ENCODE results near the gene KLK7. TPM values are rescaled to one million over a fixed set of nuclear protein-coding genes. Genes with fewer than 3 reads are reported as not detected.
"Not testable (repeated sequence)": the region's sequence is repeated elsewhere in the genome, so short reads cannot be mapped to it uniquely, and the experiment has no call there.

KLK7 gene
- total RNA-seq, 2 experiments from 2014 or later, result not detected

DNA sequence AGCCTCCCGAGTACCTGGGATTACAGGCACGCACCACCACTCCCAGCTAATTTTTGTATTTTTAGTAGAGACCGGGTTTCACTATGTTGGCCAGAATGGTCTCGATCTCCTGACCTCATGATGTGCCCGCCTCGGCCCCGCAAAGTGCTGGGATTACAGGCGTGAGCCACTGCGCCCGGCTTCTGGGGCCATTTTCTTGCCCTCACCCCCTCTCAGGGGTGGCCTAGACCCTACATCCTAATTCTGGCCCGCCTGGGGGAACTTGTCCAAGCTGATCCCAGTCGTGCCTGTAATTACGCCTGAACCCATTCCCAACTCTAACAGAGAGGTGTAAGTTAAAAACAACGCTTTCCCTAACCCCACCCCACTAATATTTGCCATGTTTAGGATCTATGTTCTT, 699 bp upstream of the KLK7 start:
- POLR2A ChIA-PET; ATAC-seq; H3K9me3 Mint-ChIP-seq (ENCODE audit: insufficient read depth); H3K36me3 Mint-ChIP-seq (ENCODE audit: low read depth); H3K27ac Mint-ChIP-seq; CTCF ChIA-PET; H3K4me1 Mint-ChIP-seq (ENCODE audit: low read depth); H3K4me3 Mint-ChIP-seq; DNase-seq: not testable (repeated sequence)
- peaks cover 25% of the 10 kb centered on the region for H3K27me3 Mint-ChIP-seq (ENCODE audit: low read depth)

DNA sequence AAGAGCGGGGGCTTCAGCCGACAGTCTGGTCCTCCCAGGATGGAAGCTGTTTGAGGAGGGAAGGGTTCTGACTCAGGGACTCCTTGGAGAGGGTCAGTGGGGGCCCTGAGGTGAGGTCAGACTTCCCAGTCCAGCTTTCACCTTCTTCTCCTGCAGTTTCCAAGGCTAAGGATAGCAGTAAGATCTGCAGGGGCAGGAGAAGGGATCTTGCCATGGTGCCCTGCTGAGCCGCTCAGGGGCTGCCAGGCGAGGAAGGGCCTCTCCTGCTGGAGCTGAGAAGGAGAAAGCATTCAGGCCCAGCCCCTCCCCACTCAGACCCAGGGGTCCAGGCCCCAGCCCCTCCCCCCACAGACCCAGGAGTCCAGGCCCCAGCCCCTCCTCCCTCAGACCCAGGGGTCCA, 1.5 kb downstream of the KLK7 start:
- H3K4me1 Mint-ChIP-seq (ENCODE audit: low read depth), result no peaks in the 10 kb centered on the region
- ChIA-PET POLR2A (no interaction called here), CTCF (no interaction called here)
- peaks cover 12% of the 10 kb centered on the region for H3K27me3 Mint-ChIP-seq (ENCODE audit: low read depth)
- no peaks in the 10 kb centered on the region for H3K9me3 Mint-ChIP-seq (ENCODE audit: insufficient read depth)
- H3K4me3 Mint-ChIP-seq, result no peak overlapping the region
- ATAC-seq (no peak), DNase-seq (no peak)
- H3K36me3 Mint-ChIP-seq (ENCODE audit: low read depth), result no peaks in the 10 kb centered on the region
- no peak overlapping the region for H3K27ac Mint-ChIP-seq

DNA sequence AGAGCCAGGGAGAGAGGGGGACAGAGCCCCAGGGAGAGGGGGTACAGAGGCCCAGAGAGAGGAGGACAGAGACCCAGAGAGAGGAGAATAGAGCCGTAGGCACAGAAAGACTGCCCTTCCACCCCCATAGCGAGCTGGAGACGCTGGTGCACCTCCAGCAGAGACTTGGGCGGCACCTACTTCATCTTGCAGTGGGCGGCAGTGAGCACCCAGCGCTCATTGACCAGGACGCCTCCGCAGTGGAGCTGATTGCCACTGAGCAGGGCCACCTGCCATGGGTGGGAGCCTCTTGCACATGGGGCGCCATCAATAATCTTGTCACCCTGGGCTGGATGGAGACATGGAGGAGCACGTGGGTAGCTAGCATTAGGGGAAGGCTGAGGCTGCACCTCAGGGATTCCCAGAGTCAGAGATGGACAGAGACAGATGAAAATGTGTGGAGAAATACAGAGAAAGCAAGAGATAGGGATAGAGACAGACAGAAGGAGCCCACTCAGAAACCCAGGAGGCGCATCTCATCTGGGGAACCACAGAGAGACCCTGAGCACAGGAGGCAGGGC, 2.0 kb downstream of the KLK7 start:
- Mint-ChIP-seq H3K4me3 (no peak overlapping the region), H3K36me3 (ENCODE audit: low read depth) (no peaks in the 10 kb centered on the region), H3K27me3 (ENCODE audit: low read depth) (peaks cover 12% of the 10 kb centered on the region), H3K9me3 (ENCODE audit: insufficient read depth) (no peaks in the 10 kb centered on the region), H3K4me1 (ENCODE audit: low read depth) (no peaks in the 10 kb centered on the region), H3K27ac (no peak overlapping the region)
- CTCF ChIA-PET, result no interaction called here
- POLR2A ChIA-PET, result no interaction called here
- DNase-seq, result no peak
- ATAC-seq, result no peak

DNA sequence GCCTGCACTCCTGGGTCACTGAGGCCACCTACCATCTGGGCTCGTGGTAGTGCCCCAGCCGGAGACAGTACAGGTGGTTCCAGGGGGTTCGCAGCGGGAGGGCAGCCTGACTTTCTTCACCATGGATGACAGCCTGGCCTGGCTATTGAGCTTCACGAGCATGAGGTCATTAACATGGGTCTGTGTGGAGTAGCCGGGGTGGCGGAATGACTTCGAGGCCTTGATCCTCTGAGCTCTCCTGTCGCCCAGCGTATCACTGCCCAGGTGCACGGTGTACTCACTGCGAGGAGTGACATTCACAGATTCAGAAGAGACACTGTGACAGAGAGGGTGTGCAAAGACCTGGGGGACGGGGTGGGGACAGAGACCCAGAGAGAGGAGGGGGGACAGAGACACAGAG, 3.5 kb downstream of the KLK7 start:
- DNase-seq (no peak), ATAC-seq (no peak)

DNA sequence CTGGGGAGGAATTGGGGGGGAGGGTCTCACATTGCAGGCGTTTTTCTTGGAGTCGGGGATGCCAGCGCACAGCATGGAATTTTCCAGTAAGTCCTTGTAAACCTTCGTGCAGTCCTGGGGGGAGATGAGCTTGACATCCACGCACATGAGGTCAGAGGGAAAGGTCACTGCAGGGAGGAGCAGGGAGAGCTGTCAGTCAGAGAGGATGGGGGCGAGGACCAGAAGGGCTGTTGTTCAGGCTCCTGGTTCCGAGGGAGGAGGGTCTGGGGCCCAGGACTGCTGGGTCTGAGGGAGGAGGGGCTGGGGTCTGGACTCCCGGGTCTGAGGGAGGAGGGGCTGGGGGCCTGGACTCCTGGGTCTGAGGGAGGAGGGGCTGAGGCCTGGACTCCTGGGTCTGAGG, 4.0 kb downstream of the KLK7 start:
- Mint-ChIP-seq H3K4me1 (ENCODE audit: low read depth) (no peaks in the 10 kb centered on the region), H3K4me3 (no peak overlapping the region), H3K9me3 (ENCODE audit: insufficient read depth) (no peaks in the 10 kb centered on the region), H3K27me3 (ENCODE audit: low read depth) (peaks cover 9% of the 10 kb centered on the region), H3K27ac (no peak overlapping the region), H3K36me3 (ENCODE audit: low read depth) (no peaks in the 10 kb centered on the region)
- no peak for ATAC-seq
- ChIA-PET CTCF (no interaction called here), POLR2A (interaction anchor here (0.6 kb wide), 1 partner anchor 594 kb away, joined by 3 read pairs; no protein-coding TSS in a partner anchor)
- no peak for DNase-seq

More for the DNA sequence above, 3.5 kb downstream of the KLK7 start:
- no peaks in the 10 kb centered on the region for H3K36me3 Mint-ChIP-seq (ENCODE audit: low read depth)
- H3K9me3 Mint-ChIP-seq (ENCODE audit: insufficient read depth), result no peaks in the 10 kb centered on the region
- no peaks in the 10 kb centered on the region for H3K4me1 Mint-ChIP-seq (ENCODE audit: low read depth)
- H3K27me3 Mint-ChIP-seq (ENCODE audit: low read depth), result peaks cover 13% of the 10 kb centered on the region
- no peak overlapping the region for H3K4me3 Mint-ChIP-seq
- ChIA-PET POLR2A (no interaction called here), CTCF (no interaction called here)
- H3K27ac Mint-ChIP-seq, result no peak overlapping the region

DNA sequence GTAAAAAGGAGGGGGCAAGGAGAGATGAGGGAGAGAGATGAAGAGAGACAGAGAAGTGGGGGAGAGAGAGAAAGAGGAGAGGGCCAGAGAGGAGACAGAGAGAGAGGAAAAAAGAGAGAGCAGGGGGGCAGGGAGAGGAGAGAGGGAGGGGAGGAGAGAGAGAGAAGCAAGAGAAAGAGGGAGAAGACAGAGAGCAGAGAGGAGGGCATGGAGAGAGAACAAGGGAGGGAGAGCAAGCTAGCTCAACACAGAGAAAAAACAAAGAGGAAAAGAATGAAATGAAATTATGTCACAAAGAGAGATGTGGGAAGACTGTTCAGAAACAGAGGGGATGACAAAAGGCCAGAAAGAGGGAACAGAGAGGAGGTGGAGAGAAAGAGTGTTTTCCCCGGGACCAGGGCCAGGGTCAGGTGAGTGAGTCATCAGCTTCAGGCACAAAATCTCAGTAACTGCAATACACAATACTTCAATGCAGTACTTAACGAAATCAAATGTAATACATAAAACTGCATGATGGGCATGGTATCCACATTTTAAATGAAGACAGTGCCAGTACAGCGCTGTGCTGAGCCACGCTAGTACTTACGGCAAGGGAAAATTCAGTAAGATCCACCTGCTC, 4.8 kb downstream of the KLK7 start:
- Mint-ChIP-seq H3K27me3 (ENCODE audit: low read depth) (peaks cover 7% of the 10 kb centered on the region), H3K4me1 (ENCODE audit: low read depth) (no peaks in the 10 kb centered on the region), H3K36me3 (ENCODE audit: low read depth) (no peaks in the 10 kb centered on the region), H3K4me3 (no peak overlapping the region), H3K9me3 (ENCODE audit: insufficient read depth) (no peaks in the 10 kb centered on the region), H3K27ac (no peak overlapping the region)
- ChIA-PET CTCF (no interaction called here), POLR2A (interaction anchor here (0.6 kb wide), 1 partner anchor 595 kb away, joined by 3 read pairs; no protein-coding TSS in a partner anchor)
- ATAC-seq (no peak), DNase-seq (no peak)

DNA sequence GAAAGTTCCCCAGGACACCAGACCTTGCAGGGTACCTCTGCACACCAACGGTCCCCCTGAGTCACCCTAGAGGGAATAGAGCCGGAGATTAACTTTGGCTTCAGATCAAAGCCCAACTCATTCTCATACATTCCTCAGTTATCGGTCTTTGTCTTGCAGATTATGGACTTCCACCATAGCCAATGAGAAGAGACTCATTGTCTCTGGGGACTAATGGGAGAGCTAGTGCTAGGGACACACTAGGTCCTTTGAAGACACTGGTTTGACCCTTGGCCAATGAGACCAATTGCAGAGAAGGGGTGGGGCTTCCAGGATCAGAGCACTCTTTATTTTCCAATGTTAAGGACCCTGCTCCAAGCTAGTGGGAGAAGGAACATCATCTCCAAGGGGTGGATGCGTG, 6.1 kb downstream of the KLK7 start:
- CTCF ChIA-PET, result no interaction called here
- no peaks in the 10 kb centered on the region for H3K9me3 Mint-ChIP-seq (ENCODE audit: insufficient read depth)
- H3K4me1 Mint-ChIP-seq (ENCODE audit: low read depth), result no peaks in the 10 kb centered on the region
- POLR2A ChIA-PET, result interaction anchor here (0.7 kb wide), 1 partner anchor 36 kb away, joined by 3 read pairs; no protein-coding TSS in a partner anchor
- no peak overlapping the region for H3K4me3 Mint-ChIP-seq
- peaks cover 8% of the 10 kb centered on the region for H3K27me3 Mint-ChIP-seq (ENCODE audit: low read depth)
- no peak overlapping the region for H3K27ac Mint-ChIP-seq
- DNase-seq, result no peak
- no peak for ATAC-seq
- H3K36me3 Mint-ChIP-seq (ENCODE audit: low read depth), result no peaks in the 10 kb centered on the region

DNA sequence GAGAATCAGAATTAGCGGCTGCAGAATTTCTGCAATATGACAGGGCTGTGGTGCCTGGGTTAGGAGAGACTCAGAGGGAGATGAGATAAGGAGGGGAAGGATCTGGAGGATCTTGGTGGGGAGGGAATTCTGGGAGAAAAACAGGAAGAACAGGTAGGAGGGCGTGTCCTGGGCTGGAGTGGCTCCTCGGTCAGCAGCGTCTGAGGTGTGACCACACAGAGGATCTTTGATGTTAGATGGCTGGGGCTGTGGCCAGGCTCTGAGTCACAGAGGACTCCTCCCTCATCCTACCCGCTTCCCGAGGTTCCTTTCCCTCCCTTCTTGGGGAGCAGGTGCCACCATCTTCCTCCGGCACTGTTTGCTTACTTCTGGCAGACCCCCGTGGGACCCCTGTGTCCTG, 8.0 kb downstream of the KLK7 start:
- H3K4me3 Mint-ChIP-seq, result no peak overlapping the region
- H3K9me3 Mint-ChIP-seq (ENCODE audit: insufficient read depth), result no peaks in the 10 kb centered on the region
- DNase-seq (no peak), ATAC-seq (no peak)
- H3K27me3 Mint-ChIP-seq (ENCODE audit: low read depth), result peaks cover 5% of the 10 kb centered on the region
- no peaks in the 10 kb centered on the region for H3K4me1 Mint-ChIP-seq (ENCODE audit: low read depth)
- no peak overlapping the region for H3K27ac Mint-ChIP-seq
- no peaks in the 10 kb centered on the region for H3K36me3 Mint-ChIP-seq (ENCODE audit: low read depth)
- CTCF ChIA-PET, result no interaction called here
- POLR2A ChIA-PET, result no interaction called here

DNA sequence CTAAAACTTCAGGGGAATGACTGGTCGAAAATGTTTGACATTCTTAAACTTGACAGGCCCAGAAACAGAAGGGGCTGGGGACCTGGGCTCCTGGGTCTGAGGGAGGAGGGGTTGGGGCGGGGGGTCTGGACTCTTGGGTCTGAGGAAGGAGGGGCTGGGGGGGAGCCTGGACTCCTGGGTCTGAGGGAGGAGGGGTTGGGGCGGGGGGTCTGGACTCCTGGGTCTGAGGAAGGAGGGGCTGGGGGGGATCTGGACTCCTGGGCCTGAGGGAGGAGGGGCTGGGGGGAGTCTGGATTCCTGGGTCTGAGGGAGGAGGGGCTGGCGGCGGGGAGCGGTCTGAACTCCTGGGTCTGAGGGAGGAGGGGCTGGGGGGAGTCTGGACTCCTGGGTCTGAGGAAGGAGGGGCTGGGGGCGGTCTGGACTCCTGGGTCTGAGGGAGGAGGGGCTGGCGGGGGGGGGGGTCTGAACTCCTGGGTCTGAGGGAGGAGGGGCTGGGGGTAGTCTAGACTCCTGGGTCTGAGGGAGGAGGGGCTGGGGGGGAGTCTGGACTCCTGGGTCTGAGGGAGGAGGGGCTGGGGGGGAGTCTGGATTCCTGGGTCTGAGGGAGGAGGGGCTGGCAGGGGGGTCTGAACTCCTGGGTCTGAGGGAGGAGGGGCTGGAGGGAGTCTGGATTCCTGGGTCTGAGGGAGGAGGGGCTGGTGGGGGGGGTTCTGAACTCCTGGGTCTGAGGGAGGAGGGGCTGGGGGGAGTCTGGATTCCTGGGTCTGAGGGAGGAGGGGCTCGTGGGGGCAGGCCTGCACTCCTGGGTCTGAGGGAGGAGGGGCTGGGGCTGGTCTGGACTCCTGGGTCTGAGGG, 8.8 kb downstream of the KLK7 start:
- Mint-ChIP-seq H3K36me3 (ENCODE audit: low read depth) (no peaks in the 10 kb centered on the region), H3K4me3 (no peak overlapping the region), H3K9me3 (ENCODE audit: insufficient read depth) (no peaks in the 10 kb centered on the region), H3K27me3 (ENCODE audit: low read depth) (peaks cover 8% of the 10 kb centered on the region), H3K27ac (peak overlapping the region; percentile 57), H3K4me1 (ENCODE audit: low read depth) (no peaks in the 10 kb centered on the region)
- DNase-seq, result no peak
- ATAC-seq, result no peak
- CTCF ChIA-PET, result no interaction called here
- POLR2A ChIA-PET, result no interaction called here

DNA sequence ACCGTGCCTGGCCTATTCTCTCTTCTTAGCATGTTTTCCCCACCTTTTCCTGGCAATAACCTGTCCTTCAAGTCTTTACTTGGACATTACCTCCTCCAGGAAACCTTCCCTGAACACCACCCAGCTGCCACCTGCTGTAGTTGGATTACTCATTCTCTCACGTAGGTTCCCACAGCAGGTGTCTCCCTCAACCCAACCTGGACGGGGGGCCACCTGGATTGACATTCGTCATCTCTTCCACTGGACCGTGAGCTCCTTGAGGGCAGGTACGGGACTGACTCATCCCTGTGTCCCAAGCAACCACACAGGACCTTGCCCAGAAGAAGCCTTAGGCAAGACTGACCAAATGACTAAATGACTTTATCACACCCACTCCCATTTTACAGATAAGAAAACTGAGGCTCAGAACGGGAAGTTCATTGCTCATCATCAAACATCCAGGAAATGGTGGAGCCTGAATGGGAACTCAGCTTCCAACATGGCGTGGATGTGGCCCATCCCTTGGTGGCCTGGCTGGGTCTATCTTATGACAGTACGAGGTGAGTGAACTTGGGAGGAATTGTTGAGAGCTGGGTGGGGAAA, 10.8 kb downstream of the KLK7 start:
- Mint-ChIP-seq H3K4me1 (ENCODE audit: low read depth) (no peaks in the 10 kb centered on the region), H3K9me3 (ENCODE audit: insufficient read depth) (no peaks in the 10 kb centered on the region), H3K36me3 (ENCODE audit: low read depth) (no peaks in the 10 kb centered on the region), H3K4me3 (no peak overlapping the region), H3K27ac (no peak overlapping the region), H3K27me3 (ENCODE audit: low read depth) (peaks cover 8% of the 10 kb centered on the region)
- no peak for ATAC-seq
- ChIA-PET CTCF (no interaction called here), POLR2A (no interaction called here)
- DNase-seq, result no peak

DNA sequence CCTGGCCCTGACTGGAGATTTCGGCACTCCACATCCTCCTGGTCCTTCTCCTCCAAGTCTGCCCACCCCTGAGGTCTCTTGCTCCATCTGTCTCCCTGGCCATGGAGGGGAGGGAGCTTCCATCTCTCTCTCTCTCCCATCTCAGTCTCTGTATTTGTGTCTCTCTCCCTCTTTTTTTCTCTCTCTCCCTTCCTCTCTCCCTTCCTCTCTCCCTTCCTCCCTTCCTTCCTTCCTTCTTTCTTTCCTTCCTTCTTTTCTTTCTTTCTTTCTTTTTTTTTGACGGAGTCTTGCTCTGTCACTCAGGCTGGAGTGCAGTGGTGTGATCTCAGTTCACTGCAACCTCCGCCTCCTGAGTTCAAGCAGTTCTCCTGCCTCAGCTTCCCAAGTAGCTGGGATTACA, 13.9 kb downstream of the KLK7 start:
- POLR2A ChIA-PET; ATAC-seq; H3K27ac Mint-ChIP-seq; H3K27me3 Mint-ChIP-seq (ENCODE audit: low read depth); H3K4me3 Mint-ChIP-seq; H3K36me3 Mint-ChIP-seq (ENCODE audit: low read depth); DNase-seq; H3K4me1 Mint-ChIP-seq (ENCODE audit: low read depth); CTCF ChIA-PET; H3K9me3 Mint-ChIP-seq (ENCODE audit: insufficient read depth): not testable (repeated sequence)

DNA sequence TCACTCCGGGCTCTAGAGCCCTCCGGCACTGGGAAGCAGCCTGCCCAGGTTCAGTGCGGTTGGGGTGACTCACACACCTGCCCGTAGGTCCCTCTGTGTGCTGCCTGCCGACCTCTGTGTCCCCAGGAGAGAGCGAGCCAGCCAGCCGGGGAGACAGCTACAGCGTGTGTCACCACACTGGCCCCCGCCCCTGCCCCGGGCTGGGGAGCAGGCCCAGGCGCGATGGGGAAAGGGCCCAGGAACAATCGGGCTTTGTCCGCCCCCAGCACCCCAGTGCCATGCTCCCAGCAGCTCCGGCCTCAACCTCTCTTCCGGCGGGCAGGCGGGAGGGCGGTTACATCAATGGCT, 14.3 kb downstream of the KLK7 start, which contains the start of gene KLK6:
Gene KLK6 (minus strand): TSS at position 179 of the 348 bp plus-strand sequence. CDS start 1,487 bp downstream, outside the sequence.
- DNase-seq (no peak), ATAC-seq (no peak)
- Mint-ChIP-seq H3K4me1 (ENCODE audit: low read depth) (no peaks in the 10 kb centered on the region), H3K27me3 (ENCODE audit: low read depth) (peaks cover 4% of the 10 kb centered on the region), H3K9me3 (ENCODE audit: insufficient read depth) (no peaks in the 10 kb centered on the region), H3K4me3 (no peak within 1 kb of the TSS), H3K36me3 (ENCODE audit: low read depth) (no peaks in the 10 kb centered on the region), H3K27ac (no peak within 1 kb of the TSS)
- POLR2A ChIA-PET, result no interaction called here
- CTCF ChIA-PET, result no interaction called here
